GM18526 (cell line): ENCODE data around the gene FASN.
A peak's percentile ranks its signal among the peaks of the same experiment; 100 is the strongest.

Source experiments
- POLR2A ChIP-seq: IDR thresholded peaks from 3 replicates; pipeline ENCODE4 v1.6.1; 2011; ENCODE audit not compliant: insufficient read length; ENCODE audit errors: extremely low read depth

Gene FASN

GRCh38 chr17:82098169-82098938 is at the start of gene FASN:
FASN (minus strand) TSS chr17:82098236; CDS start chr17:82096445, 1,791 bp downstream.
- peak; percentile 97 for TF ChIP-seq POLR2A

GRCh38 chr17:82146663-82147654 is 48.9 kb upstream of the FASN start:
- no peak for TF ChIP-seq POLR2A

GRCh38 chr17:82145550-82146155 is 47.6 kb upstream of the FASN start:
- no peak for TF ChIP-seq POLR2A

- TF ChIP-seq POLR2A: no peak
Measured at GRCh38 chr17:82143333-82143732, 45.3 kb upstream of the FASN start.

GRCh38 chr17:82138511-82138992 is 40.5 kb upstream of the FASN start:
- no peak for TF ChIP-seq POLR2A

GRCh38 chr17:82134101-82134500 is 36.1 kb upstream of the FASN start:
- no peak for TF ChIP-seq POLR2A

- TF ChIP-seq POLR2A: no peak
Measured at GRCh38 chr17:82129095-82129494, 31.1 kb upstream of the FASN start.

GRCh38 chr17:82128287-82128686 is 30.3 kb upstream of the FASN start:
- TF ChIP-seq POLR2A: no peak

- TF ChIP-seq POLR2A: no peak
Measured at GRCh38 chr17:82127704-82128103, 29.7 kb upstream of the FASN start.

- TF ChIP-seq POLR2A: no peak
Measured at GRCh38 chr17:82127315-82127595, 29.2 kb upstream of the FASN start.

GRCh38 chr17:82126556-82127314 is 28.7 kb upstream of the FASN start:
- TF ChIP-seq POLR2A: no peak

- TF ChIP-seq POLR2A: no peak
Measured at GRCh38 chr17:82124101-82124500, 26.1 kb upstream of the FASN start.

GRCh38 chr17:82121660-82122629 is 23.9 kb upstream of the FASN start:
- no peak for TF ChIP-seq POLR2A

- TF ChIP-seq POLR2A: no peak
Measured at GRCh38 chr17:82121246-82121645, 23.2 kb upstream of the FASN start.

GRCh38 chr17:82120148-82120547 is 22.1 kb upstream of the FASN start:
- TF ChIP-seq POLR2A: no peak
